Smooth muscle cell (in vitro differentiated cells): ENCODE data around the gene RAB37. TPM values are rescaled to one million over a fixed set of nuclear protein-coding genes. Genes with fewer than 3 reads are reported as not detected.
A peak's percentile ranks its signal among the peaks of the same experiment; 100 is the strongest.

Experiments
- DNase-seq: peaks from one replicate; lab custom pipeline; 2025; ENCODE audit not compliant: unreplicated experiment; lab: John Stamatoyannopoulos, UW
- H2AFZ ChIP-seq: fragments of 200-600 bp; sonication (generic); 2 replicates; pipeline ENCODE4 v1.6.0; 2016; ENCODE audit warnings: antibody characterized with exemption, low read depth, mild to moderate bottlenecking
- H3F3A ChIP-seq: fragments of 200-600 bp; sonication (generic); 2 replicates; pipeline ENCODE4 v1.6.0; 2017; ENCODE audit warnings: antibody characterized with exemption, low read depth
- H3K27ac ChIP-seq: fragments of 200-600 bp; sonication (generic); 2 replicates; pipeline ENCODE4 v1.5.1; 2016; ENCODE audit warnings: low read depth, mild to moderate bottlenecking
- H3K27me3 ChIP-seq: fragments of 200-600 bp; sonication (generic); 2 replicates; pipeline ENCODE4 v1.6.1; 2016; ENCODE audit warnings: low read depth, mild to moderate bottlenecking
- H3K36me3 ChIP-seq: fragments of 200-600 bp; sonication (generic); 2 replicates; pipeline ENCODE4 v1.5.1; 2016; ENCODE audit warnings: low read depth
- H3K4me1 ChIP-seq: fragments of 200-600 bp; sonication (generic); 2 replicates; pipeline ENCODE4 v1.5.1; 2016; ENCODE audit warnings: low read depth
- H3K4me2 ChIP-seq: fragments of 200-600 bp; sonication (generic); 2 replicates; pipeline ENCODE4 v1.6.0; 2016; ENCODE audit warnings: mild to moderate bottlenecking
- H3K4me3 ChIP-seq: fragments of 200-600 bp; sonication (generic); 2 replicates; pipeline ENCODE4 v1.5.1; 2016; ENCODE audit warnings: mild to moderate bottlenecking
- H3K79me2 ChIP-seq: fragments of 200-600 bp; sonication (generic); 2 replicates; pipeline ENCODE4 v1.6.0; 2016; ENCODE audit warnings: low read depth, mild to moderate bottlenecking
- H3K9ac ChIP-seq: fragments of 200-600 bp; sonication (generic); 2 replicates; pipeline ENCODE4 v1.6.0; 2016; ENCODE audit warnings: low read depth
- H3K9me3 ChIP-seq: fragments of 200-600 bp; sonication (generic); replicated peaks from 2 replicates; pipeline ENCODE4 v1.5.1; 2016; ENCODE audit warnings: low read depth
- H4K20me1 ChIP-seq: fragments of 200-600 bp; sonication (generic); 2 replicates; pipeline ENCODE4 v1.6.0; 2016; ENCODE audit warnings: low read depth
- CTCF ChIP-seq: fragments of 200-600 bp; sonication (generic); IDR thresholded peaks from 2 replicates; pipeline ENCODE4 v1.5.1; 2017; ENCODE audit warnings: borderline replicate concordance, mild to moderate bottlenecking, antibody characterized with exemption; ENCODE audit not compliant: insufficient read depth, poor library complexity, severe bottlenecking
- WGBS: methylation state at CpG from one replicate; pipeline ENCODE4 v1.1.7; 2016; ENCODE audit warnings: low lambda C conversion rate; 5-methylcytosine and 5-hydroxymethylcytosine counted together
- polyA plus RNA-seq: library from polyadenylated mRNA; unstranded; fragments of >200 nt; fragmentation: Nextera tagmentation; extraction: Ambion mirVana; gene quantifications from 2 replicates; pipeline ENCODE4 v1.2.1, GENCODE V29; 2016
- total RNA-seq: library from RNA; depleted of rRNA; stranded (reverse); fragments of >200 nt; gene quantifications from 2 replicates; pipeline ENCODE4 v1.2.3, GENCODE V29; 2014

Gene RAB37
- total and polyA plus RNA-seq, 2 experiments from 2014 or later, result 0.16 TPM; not detected in 1

GRCh38 chr17:74749279-74750038 lies 12.4 kb downstream of the RAB37 start:
- Histone ChIP-seq H3K4me2 (peak overlapping the region; percentile 83), H3K27ac (no peak overlapping the region), H3F3A (peaks cover 18% of the 10 kb centered on the region), H4K20me1 (no peaks in the 10 kb centered on the region), H3K4me1 (peaks cover 43% of the 10 kb centered on the region), H3K27me3 (no peaks in the 10 kb centered on the region), H3K9ac (no peak overlapping the region), H3K4me3 (peak overlapping the region; percentile 72), H2AFZ (peak overlapping the region; percentile 61), H3K79me2 (peaks cover 7% of the 10 kb centered on the region), H3K9me3 (no peaks in the 10 kb centered on the region), H3K36me3 (no peaks in the 10 kb centered on the region)
- DNase-seq, result no peak
- WGBS, result 2% methylated on average over 45 of the region's 46 CpGs
- TF ChIP-seq CTCF, result no peak

GRCh38 chr17:74750039-74750326 lies 12.9 kb downstream of the RAB37 start:
- Histone ChIP-seq H3K79me2 (peaks cover 8% of the 10 kb centered on the region), H2AFZ (no peak overlapping the region), H3K9ac (no peak overlapping the region), H3F3A (peaks cover 18% of the 10 kb centered on the region), H3K9me3 (no peaks in the 10 kb centered on the region), H4K20me1 (no peaks in the 10 kb centered on the region), H3K27ac (no peak overlapping the region), H3K4me2 (peak overlapping the region; percentile 83), H3K36me3 (no peaks in the 10 kb centered on the region), H3K27me3 (no peaks in the 10 kb centered on the region), H3K4me1 (peaks cover 41% of the 10 kb centered on the region), H3K4me3 (peak overlapping the region; percentile 72)
- TF ChIP-seq CTCF, result no peak
- no peak for DNase-seq
- WGBS, result 65% methylated on average over 6 of the region's 6 CpGs

GRCh38 chr17:74750327-74751069 lies 13.4 kb downstream of the RAB37 start:
- Histone ChIP-seq H3K4me3 (peak overlapping the region; percentile 72), H3K9ac (no peak overlapping the region), H3K4me1 (peaks cover 38% of the 10 kb centered on the region), H3K27me3 (no peaks in the 10 kb centered on the region), H3K27ac (no peak overlapping the region), H2AFZ (no peak overlapping the region), H3K4me2 (peak overlapping the region; percentile 83), H3K79me2 (peaks cover 12% of the 10 kb centered on the region), H4K20me1 (no peaks in the 10 kb centered on the region), H3K36me3 (no peaks in the 10 kb centered on the region), H3F3A (peaks cover 18% of the 10 kb centered on the region), H3K9me3 (no peaks in the 10 kb centered on the region)
- 90% methylated on average over 13 of the region's 13 CpGs for WGBS
- no peak for DNase-seq
- no peak for TF ChIP-seq CTCF
